ENCODE measurements around the gene CHIT1.

Gene CHIT1

GRCh38 chr1:203229471-203230135 lies at the start of gene CHIT1:
CHIT1 (minus strand) TSS chr1:203229673; CDS start chr1:203229636, 37 bp downstream.
- no peaks in the 10 kb centered on the region for H3K36me3 Mint-ChIP-seq
- no peak within 1 kb of the TSS for H3K4me3 Mint-ChIP-seq
- no peaks in the 10 kb centered on the region for H3K4me1 Mint-ChIP-seq
- H3K9me3 Mint-ChIP-seq, result peaks cover 4% of the 10 kb centered on the region
- no peak for DNase-seq (ENCODE audit: low spot score in 2 of 2)
- peaks cover 15% of the 10 kb centered on the region for H3K27me3 Mint-ChIP-seq
- ATAC-seq (ENCODE audit: low read depth), result no peak
- H3K27ac Mint-ChIP-seq, result no peak within 1 kb of the TSS

GRCh38 chr1:203278885-203279406 lies 49.5 kb upstream of the CHIT1 start:
- ATAC-seq (ENCODE audit: low read depth), result no peak
- Mint-ChIP-seq H3K27ac (peak overlapping the region; percentile 58), H3K4me1 (peaks cover 60% of the 10 kb centered on the region), H3K9me3 (no peaks in the 10 kb centered on the region), H3K27me3 (no peaks in the 10 kb centered on the region), H3K4me3 (peak overlapping the region; percentile 30), H3K36me3 (no peaks in the 10 kb centered on the region)
- DNase-seq (ENCODE audit: low spot score in 2 of 2), result no peak

GRCh38 chr1:203278082-203278884 lies 48.8 kb upstream of the CHIT1 start:
- peaks cover 59% of the 10 kb centered on the region for H3K4me1 Mint-ChIP-seq
- H3K27me3 Mint-ChIP-seq, result no peaks in the 10 kb centered on the region
- H3K4me3 Mint-ChIP-seq, result peak overlapping the region; percentile 36
- no peaks in the 10 kb centered on the region for H3K9me3 Mint-ChIP-seq
- ATAC-seq (ENCODE audit: low read depth) (no peak), DNase-seq (ENCODE audit: low spot score in 2 of 2) (peak in 1 of 2 donors; percentile 40)
- H3K27ac Mint-ChIP-seq, result peak overlapping the region; percentile 90
- no peaks in the 10 kb centered on the region for H3K36me3 Mint-ChIP-seq

- Mint-ChIP-seq H3K36me3 (no peaks in the 10 kb centered on the region), H3K4me3 (no peak overlapping the region), H3K4me1 (peaks cover 46% of the 10 kb centered on the region), H3K9me3 (no peaks in the 10 kb centered on the region), H3K27ac (peak overlapping the region; percentile 90), H3K27me3 (no peaks in the 10 kb centered on the region)
- DNase-seq (ENCODE audit: low spot score in 2 of 2) (no peak), ATAC-seq (ENCODE audit: low read depth) (no peak)
Measured at GRCh38 chr1:203276916-203277545, 47.6 kb upstream of the CHIT1 start.

- Mint-ChIP-seq H3K27me3 (no peaks in the 10 kb centered on the region), H3K27ac (peak overlapping the region; percentile 90), H3K4me3 (no peak overlapping the region), H3K36me3 (no peaks in the 10 kb centered on the region), H3K9me3 (no peaks in the 10 kb centered on the region), H3K4me1 (peaks cover 43% of the 10 kb centered on the region)
- no peak for ATAC-seq (ENCODE audit: low read depth)
- no peak for DNase-seq (ENCODE audit: low spot score in 2 of 2)
Measured at GRCh38 chr1:203276408-203276807, 46.9 kb upstream of the CHIT1 start.

GRCh38 chr1:203275656-203276272 lies 46.3 kb upstream of the CHIT1 start:
- ATAC-seq (ENCODE audit: low read depth) (no peak), DNase-seq (ENCODE audit: low spot score in 2 of 2) (no peak)
- Mint-ChIP-seq H3K36me3 (no peaks in the 10 kb centered on the region), H3K27me3 (no peaks in the 10 kb centered on the region), H3K9me3 (no peaks in the 10 kb centered on the region), H3K4me1 (peaks cover 47% of the 10 kb centered on the region), H3K27ac (peak overlapping the region; percentile 90), H3K4me3 (peak overlapping the region; percentile 87)

GRCh38 chr1:203274603-203275381 lies 45.3 kb upstream of the CHIT1 start:
- DNase-seq (ENCODE audit: low spot score in 2 of 2), result no peak
- Mint-ChIP-seq H3K27me3 (no peaks in the 10 kb centered on the region), H3K4me1 (peaks cover 44% of the 10 kb centered on the region), H3K4me3 (peak overlapping the region; percentile 87), H3K27ac (peak overlapping the region; percentile 90), H3K36me3 (no peaks in the 10 kb centered on the region), H3K9me3 (no peaks in the 10 kb centered on the region)
- no peak for ATAC-seq (ENCODE audit: low read depth)

GRCh38 chr1:203273869-203274602 lies 44.6 kb upstream of the CHIT1 start:
- peak overlapping the region; percentile 87 for H3K4me3 Mint-ChIP-seq
- peaks cover 42% of the 10 kb centered on the region for H3K4me1 Mint-ChIP-seq
- peak; percentile 45 for ATAC-seq (ENCODE audit: low read depth)
- no peaks in the 10 kb centered on the region for H3K9me3 Mint-ChIP-seq
- peak overlapping the region; percentile 90 for H3K27ac Mint-ChIP-seq
- peak in 1 of 2 donors; percentile 64 for DNase-seq (ENCODE audit: low spot score in 2 of 2)
- H3K36me3 Mint-ChIP-seq, result no peaks in the 10 kb centered on the region
- no peaks in the 10 kb centered on the region for H3K27me3 Mint-ChIP-seq

GRCh38 chr1:203273206-203273868 lies 43.9 kb upstream of the CHIT1 start:
- ATAC-seq (ENCODE audit: low read depth) (peak; percentile 77), DNase-seq (ENCODE audit: low spot score in 2 of 2) (peak; percentile 95 to 97)
- peaks cover 35% of the 10 kb centered on the region for H3K4me1 Mint-ChIP-seq
- peak overlapping the region; percentile 90 for H3K27ac Mint-ChIP-seq
- H3K9me3 Mint-ChIP-seq, result no peaks in the 10 kb centered on the region
- no peaks in the 10 kb centered on the region for H3K36me3 Mint-ChIP-seq
- H3K4me3 Mint-ChIP-seq, result peak overlapping the region; percentile 87
- H3K27me3 Mint-ChIP-seq, result no peaks in the 10 kb centered on the region

GRCh38 chr1:203272633-203273205 lies 43.2 kb upstream of the CHIT1 start:
- H3K27ac Mint-ChIP-seq, result peak overlapping the region; percentile 90
- H3K9me3 Mint-ChIP-seq, result no peaks in the 10 kb centered on the region
- H3K36me3 Mint-ChIP-seq, result no peaks in the 10 kb centered on the region
- ATAC-seq (ENCODE audit: low read depth) (no peak), DNase-seq (ENCODE audit: low spot score in 2 of 2) (no peak)
- H3K4me1 Mint-ChIP-seq, result peaks cover 32% of the 10 kb centered on the region
- H3K4me3 Mint-ChIP-seq, result peak overlapping the region; percentile 87
- no peaks in the 10 kb centered on the region for H3K27me3 Mint-ChIP-seq

- Mint-ChIP-seq H3K27ac (no peak overlapping the region), H3K36me3 (no peaks in the 10 kb centered on the region), H3K27me3 (no peaks in the 10 kb centered on the region), H3K9me3 (no peaks in the 10 kb centered on the region), H3K4me1 (peaks cover 32% of the 10 kb centered on the region), H3K4me3 (no peak overlapping the region)
- DNase-seq (ENCODE audit: low spot score in 2 of 2), result no peak
- ATAC-seq (ENCODE audit: low read depth), result no peak
Measured at GRCh38 chr1:203271962-203272632, 42.6 kb upstream of the CHIT1 start.

Measured in memory B cell (primary cell).